ENCODE results near the gene PRMT3.
"Not testable (repeated sequence)": the region's sequence is repeated elsewhere in the genome, so short reads cannot be mapped to it uniquely, and the experiment has no call there.

Gene PRMT3

DNA sequence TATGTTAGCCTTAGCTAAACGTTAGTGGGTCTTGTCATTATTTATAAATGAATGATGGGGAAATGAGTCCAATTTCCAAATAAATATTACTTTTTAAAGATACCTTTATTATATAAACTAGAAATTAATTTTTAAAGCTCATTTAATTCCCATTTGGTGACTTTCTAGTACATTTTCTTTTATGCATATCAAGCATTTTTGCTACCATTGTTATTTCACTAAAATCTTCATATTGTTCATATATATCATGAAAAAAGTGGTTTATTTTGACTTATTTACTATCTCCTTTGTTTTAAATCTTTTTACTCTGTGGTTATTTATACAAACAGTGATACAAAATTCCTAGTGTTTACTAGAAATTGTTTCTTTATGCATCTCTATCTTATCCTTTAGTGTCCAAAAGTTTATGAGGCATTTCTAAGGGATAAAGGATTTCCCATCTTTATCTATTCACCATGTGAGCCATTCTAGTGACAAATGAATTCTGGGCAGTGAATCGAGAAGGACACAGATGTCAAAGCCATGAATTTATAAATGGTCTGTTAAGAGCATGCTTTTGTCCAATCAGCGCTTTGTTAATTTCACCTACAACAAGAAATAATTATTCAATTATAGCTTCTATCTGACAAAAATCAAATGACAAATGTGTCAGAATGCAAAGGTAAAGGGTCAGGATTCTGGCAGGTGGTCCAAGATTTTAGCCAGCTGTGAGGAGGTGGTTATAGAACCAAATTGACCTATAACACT is 70.6 kb downstream of the PRMT3 start:
- DNase-seq (ENCODE audit: low read depth): no peak

DNA sequence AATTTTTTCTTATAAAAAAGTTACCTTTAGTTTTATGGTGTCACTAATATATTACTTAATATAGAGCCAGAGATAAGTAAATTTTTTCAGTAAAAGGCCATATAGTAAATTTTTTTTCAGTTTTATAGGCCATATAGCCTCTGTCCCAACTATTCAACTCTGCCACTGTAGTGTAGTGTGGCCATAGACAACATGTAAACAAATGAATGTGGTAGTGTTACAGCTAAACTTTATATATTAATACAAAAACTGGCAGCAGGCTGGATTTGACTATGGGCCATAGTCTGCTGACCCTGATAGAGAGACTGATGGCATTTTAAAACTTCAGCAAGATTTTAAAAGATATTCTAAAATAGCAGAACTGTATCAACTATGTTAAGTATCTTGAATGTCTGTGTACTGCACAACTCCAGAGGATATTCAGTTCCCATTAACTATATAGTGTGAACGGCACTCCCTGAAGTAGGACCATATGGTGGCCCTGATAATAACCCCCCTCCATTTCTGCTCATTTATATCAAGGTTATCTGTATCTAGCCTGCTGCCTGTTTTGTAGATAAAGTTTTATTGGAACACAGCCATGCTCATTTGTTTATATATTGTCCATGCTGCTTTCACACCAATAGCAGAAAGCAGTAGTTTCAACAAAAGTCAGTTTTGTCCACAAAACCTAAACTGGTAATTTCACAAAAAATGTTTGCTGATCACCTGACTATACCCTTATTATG is 71.6 kb downstream of the PRMT3 start:
- DNase-seq (ENCODE audit: low read depth): no peak

DNA sequence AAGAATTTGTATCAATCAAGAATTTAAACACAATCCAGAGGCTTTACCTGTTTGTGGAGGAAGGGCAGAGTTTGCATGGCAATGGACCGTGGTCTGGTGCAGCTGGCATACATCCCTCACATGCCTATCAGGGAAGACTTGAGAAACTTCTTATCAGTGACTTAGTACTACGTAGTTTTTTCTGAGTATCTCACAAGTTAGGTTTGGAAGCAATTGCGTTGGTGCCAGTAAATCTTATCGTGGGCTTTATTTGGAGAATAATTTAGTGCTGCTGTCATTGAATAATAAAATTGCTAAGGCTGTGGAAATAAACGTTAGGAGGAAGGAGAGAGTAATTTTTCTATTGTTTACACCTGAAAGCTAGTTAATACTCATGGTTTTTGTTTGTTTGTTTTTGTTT is 72.3 kb downstream of the PRMT3 start:
- DNase-seq (ENCODE audit: low read depth): no peak

DNA sequence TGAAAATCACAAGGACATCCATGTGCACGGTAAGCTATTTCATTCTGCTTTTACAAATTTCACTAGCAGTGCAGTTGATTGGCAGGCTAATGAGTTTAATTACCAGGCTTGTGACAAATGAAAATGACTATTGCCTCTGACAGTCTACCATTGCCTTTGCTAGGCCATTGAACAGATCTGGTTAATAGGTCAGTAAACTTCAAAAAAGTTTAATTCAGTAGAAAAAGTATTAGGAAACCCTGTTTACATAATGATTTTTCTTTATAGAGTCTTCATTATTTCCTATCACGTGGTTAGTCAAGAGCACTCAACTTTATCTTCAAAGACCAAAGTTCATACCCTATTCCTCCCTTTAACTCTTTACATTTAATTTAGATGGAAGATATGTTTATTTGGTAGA is 77.0 kb downstream of the PRMT3 start:
- no peak for DNase-seq (ENCODE audit: low read depth)

- no peak for DNase-seq (ENCODE audit: low read depth)
Observed at GRCh38 chr11:20467487-20468185, 80.1 kb downstream of the PRMT3 start.

GRCh38 chr11:20470348-20470747 is 82.8 kb downstream of the PRMT3 start:
- no peak for DNase-seq (ENCODE audit: low read depth)

DNA sequence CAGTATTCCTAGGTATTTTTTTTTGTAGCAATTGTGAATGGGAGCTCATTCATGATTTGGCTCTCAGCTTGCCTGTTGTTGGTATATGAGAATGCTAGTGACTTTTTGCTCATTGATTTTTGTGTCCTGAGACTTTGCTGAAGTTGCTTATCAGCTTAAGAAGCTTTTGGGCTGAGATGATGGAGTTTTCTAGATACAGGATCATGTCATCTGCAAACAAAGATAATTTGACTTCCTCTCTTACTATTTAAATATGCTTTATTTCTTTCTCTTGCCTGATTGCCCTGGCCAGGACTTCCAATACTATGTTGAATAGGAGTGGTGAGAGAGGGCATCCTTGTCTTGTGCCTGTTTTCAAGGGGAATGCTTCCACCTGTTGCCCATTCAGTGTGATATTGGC is 84.4 kb downstream of the PRMT3 start:
- DNase-seq (ENCODE audit: low read depth): not testable (repeated sequence)

DNA sequence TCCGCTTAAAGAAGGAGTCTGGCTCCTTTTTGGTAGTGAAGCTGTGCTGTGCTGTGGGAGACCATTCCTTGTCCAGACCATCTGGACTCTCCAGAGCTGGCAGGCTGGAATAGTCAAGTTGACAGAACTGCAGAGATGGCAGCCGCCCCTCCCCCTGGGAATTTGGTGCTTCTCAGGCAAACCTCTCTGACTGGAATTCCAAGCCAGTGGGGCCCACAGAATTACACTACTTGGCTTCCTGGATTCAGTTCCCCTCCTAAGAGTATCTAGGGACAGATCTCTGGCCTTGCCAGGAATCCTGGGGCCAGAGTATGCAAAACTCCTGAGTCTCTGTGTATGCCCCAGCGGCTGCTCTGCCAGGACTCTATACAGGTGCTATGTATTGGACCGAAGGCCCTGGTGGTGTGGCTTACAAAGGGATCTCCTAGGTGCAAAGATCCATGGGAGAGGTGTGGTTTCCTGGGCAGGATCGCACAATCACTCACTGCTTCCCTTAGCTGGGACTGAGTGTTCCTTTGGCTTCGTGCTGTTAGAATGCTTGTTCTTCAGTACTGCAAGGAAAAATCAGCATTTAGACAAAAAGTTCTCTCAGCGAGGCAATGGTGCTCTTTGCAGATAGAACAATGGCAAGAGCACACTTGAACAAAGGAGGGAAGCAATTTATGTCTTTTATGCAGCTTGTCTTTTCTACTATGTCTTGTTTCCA is 86.8 kb downstream of the PRMT3 start:
- no peak for DNase-seq (ENCODE audit: low read depth)

DNA sequence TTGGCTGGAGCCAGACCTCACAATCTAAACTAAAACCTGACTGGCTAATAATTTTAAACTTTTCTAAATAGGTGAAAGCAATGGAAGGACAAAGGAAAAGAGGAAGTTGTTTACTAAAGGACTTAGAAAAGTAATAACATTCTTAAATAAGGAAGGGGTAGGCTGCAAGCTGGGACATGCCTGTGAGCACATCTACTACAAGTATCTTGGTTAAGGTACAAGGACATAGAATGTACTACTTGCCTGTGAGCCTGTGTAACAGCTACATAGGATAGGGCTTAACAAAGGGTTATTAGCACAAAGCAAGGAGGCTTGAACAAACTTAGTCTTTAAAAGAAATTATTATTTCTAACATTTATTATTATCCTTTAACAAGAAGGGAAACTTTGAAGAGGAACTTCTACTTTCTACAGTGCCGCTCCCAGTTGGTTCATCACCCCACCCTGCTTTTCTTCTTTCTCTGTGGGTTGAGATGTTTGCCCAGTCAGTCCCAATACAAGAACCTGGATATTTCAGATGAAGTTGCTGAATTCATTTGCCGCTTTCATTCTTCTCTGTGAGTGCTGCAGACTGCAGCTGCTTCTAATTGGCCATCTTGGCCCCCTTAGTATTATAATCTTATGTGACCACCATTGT is 87.5 kb downstream of the PRMT3 start:
- DNase-seq (ENCODE audit: low read depth): no peak

DNA sequence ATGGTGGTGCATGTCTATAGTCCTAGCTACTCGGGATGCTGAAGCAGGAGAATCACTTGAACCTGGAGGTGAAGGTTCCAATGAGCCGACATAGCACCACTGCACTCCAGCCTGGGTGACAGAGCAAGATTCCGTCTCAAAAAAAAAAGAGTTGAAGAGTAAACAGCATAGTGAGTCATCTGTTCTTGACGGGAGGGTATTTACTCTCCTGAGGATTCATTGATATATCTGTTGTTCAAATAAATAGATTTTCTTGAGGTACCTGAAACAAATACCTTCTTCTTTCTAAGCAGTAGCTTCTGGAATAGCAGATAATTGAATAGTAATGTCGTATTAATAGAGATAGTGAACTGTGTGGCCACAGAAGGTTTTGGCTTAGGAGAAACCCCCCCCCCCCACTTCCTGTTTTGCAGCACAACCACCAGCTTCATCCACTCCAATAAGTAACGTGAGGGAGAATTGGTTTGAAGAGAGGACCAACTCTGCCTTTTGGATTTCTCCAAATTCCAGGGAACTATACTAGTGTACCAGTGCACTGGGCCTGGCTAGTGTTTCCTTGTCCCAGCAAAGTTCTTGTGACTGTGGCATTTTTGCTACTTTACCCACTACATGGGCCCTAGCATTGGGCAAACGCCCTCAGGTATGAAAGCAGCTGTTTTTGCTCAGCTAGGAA is 90.0 kb downstream of the PRMT3 start:
- DNase-seq (ENCODE audit: low read depth): no peak

DNA sequence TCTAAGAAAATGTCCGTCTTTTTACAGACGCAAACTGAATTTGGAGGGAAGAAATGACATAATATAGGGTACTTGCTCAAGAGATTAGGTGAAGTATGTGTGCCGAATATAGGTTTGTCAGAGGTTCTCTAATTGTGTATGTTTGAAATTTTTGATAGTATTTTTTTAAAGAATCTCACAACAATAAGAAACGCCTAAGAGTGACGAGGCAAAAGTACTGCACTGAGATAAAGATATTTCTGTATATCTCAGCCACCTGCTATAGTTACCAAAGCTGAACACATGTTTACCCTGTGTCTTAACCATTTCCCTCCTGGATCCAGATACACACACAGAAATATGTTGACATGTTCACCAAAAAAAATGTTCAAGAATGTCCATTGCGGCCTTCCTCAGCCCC is 92.0 kb downstream of the PRMT3 start:
- no peak for DNase-seq (ENCODE audit: low read depth)

DNA sequence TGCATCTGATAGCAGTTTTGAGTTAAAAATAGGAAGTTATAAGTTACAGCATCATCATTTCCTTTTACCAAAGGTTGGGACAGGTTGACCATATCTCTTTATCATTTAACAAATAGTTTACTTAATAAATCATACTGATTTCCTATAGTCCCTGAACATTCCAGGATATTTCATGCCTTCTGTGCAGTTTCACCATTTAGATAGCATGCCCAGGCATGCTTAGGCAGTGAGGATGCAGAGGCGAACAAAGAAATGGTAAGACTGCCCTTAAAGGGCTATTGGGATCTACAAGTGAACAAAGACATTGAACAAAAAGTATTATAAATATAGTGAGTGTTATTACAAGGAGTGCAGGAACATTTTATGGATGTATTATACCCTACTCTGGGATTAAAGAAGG is 96.4 kb downstream of the PRMT3 start:
- no peak for DNase-seq (ENCODE audit: low read depth)

DNA sequence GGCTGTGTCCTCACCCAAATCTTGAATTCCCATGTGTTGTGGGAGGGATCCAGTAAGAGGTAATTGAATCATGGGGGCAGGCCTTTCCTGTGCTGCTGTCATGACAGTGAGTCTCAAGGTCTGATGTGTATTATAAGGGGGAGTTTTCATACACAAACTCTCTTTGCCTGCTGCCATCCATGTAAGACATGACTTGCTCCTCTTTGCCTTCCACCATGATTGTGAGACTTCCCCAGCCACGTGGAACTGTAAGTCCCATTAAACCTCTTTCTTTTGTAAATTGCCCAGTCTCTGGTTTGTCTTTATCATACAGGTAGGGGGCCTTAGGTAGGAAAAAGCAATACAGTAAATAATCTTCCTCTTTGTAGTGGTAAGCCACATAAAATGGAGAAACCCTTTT is 96.9 kb downstream of the PRMT3 start:
- not testable (repeated sequence) for DNase-seq (ENCODE audit: low read depth)

- no peak for DNase-seq (ENCODE audit: low read depth)
Observed at GRCh38 chr11:20488352-20488751, 100.8 kb downstream of the PRMT3 start.

DNA sequence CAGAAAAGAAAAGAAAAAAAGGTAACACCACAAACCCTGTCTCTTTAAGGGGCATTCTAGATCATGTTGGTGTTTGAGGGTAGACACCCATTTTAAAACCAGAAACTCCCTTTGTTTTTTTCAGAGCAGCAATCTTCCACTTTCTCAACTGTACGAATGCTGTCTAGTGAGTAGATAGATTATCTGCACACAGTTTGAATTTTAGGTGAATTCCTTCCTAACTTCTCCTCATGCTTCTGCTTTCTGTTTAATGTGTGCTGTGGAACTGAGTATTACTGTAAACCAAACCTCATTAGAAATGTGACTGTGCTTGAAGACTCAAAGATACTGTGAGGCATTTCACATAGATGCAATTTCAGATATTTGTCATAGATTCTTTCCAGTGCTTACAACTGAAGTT is 102.4 kb downstream of the PRMT3 start:
- no peak for DNase-seq (ENCODE audit: low read depth)

DNA sequence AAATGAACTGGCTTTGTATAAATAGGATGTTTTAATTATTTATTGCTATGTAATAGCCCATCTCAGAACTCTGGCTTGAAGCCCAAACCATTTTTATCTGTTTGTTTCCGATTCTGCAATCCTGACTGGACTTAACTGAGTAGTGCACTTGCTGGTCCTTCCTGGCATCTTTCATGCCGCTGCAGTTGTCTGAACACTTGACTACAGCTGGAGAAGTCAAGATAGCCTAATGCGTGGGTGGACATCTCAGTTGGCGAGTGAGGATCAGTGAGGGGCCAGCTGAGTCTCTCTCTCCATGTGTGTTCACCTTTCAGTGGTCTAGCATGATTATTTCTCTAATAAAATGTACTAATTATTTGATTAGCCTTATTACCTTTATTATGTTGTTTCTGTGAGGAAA is 105.8 kb downstream of the PRMT3 start:
- DNase-seq (ENCODE audit: low read depth): no peak

DNA sequence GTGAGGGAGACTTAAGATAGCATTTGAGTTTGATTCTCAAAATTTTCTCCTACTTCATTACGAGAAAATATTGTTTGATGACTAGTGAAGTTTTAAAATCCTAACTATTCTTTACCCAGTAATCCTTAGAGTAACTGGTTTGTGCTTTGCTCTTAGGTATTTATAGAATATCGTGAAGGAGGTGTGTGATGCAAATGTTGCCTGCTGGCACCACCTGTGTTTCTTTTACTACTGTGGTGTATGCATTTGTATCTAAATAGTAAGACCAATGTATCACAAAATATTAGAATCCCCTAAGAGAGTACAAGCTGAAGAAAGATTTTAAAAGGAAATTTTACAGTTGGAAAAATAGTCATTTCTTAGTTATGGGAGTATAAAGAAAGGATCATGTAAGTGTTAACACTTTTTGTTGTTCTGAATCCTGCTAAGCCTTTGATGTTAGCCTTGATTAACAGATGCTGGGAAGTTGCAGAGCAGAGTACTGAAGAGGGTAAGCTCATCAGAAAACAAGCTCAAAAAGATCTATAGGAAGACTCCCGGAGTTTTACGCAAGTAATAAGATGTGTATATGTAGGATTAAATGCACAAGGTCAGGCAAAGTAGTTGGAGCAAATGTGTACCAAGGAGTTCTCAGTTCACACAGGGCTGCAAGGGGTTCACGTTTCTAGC is 109.7 kb downstream of the PRMT3 start:
- no peak for DNase-seq (ENCODE audit: low read depth)

DNA sequence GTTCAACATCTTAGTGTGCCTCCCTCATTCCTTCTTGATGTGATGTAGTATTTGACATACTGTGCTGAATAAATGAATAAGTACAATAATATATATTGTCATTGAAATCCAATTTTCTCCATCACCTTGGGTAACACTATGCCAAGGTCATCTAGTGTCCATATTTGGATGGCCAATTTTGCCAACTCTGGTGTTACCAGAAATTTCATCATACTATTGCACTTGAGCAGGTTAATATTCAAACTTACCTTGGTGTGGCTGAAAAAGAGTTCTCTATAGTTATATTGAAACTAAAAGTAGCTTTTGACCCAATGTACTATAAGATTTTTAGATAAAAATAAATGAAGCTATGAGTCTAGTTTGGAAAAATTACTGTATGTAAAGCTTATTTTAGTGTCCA is 113.7 kb downstream of the PRMT3 start:
- no peak for DNase-seq (ENCODE audit: low read depth)

DNA sequence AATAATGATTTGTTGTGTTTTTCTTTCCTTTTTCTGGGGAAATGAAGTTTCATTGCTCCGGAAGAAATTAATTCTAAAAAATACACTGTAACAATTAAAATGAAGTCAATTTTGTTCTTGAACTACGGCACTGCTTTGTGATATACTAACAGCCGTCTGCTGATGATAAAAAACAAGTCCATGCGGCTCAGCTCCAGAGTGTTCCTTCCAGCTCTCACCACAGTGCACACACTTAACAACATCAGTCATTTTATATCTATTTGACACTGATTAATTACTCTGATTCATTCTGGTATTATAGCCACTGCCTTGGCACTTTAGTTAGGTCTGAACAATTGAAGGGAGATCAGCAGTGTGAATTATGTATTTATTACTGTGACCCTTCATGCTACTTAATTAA is 114.5 kb downstream of the PRMT3 start:
- DNase-seq (ENCODE audit: low read depth): no peak

- no peak for DNase-seq (ENCODE audit: low read depth)
Observed at GRCh38 chr11:20511982-20512381, 124.5 kb downstream of the PRMT3 start.

DNA sequence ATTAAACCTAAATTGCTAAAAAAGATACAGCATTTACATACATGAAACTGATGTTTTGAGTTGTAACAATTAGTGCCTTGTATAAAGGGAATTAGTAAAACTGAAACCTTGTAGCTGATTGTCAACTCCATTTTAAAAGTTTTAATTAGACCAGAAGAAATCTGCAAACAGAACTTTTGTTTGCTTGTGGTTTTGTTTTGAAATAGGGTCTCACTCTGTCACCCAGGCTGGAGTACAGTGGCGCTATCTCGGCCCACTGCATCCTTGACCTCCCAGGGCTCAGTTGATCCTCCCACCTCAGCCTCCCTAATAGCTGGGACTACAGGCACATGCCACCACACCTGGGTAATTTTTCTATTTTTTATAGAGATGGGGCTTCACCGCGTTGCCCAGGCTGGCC is 125.4 kb downstream of the PRMT3 start:
- no peak for DNase-seq (ENCODE audit: low read depth)
